ENCODE data around the gene DSG3. TPM values are rescaled to one million over a fixed set of nuclear protein-coding genes. Genes with fewer than 3 reads are reported as not detected.

The DSG3 gene
- total RNA-seq, 1 donor from 2014 or later = not detected

- peaks cover 92% of the 10 kb centered on the region for H3K79me2 ChIP-seq (ENCODE audit: low read depth)
- H3K4me2 ChIP-seq = no peak overlapping the region
- TF ChIP-seq EZH2phosphoT487 (IDR thresholded peaks at IDR 0.05) (no peak), EZH2 (IDR thresholded peaks at IDR 0.05) (no peak), CTCF (IDR thresholded peaks at IDR 0.05) (no peak)
- no peaks in the 10 kb centered on the region for H3K27me3 ChIP-seq
- Mint-ChIP-seq H3K27ac (no peak overlapping the region), H3K36me3 (no peaks in the 10 kb centered on the region), H3K9me3 (no peaks in the 10 kb centered on the region), H3K27me3 (ENCODE audit: insufficient read depth, low read depth) (no peaks in the 10 kb centered on the region), H3K4me1 (no peaks in the 10 kb centered on the region), H3K4me3 (no peak overlapping the region)
- no peak overlapping the region for H3K4me3 ChIP-seq
- H3K9me3 ChIP-seq (ENCODE audit: low read depth) = no peaks in the 10 kb centered on the region
- H2AFZ ChIP-seq (replicated peaks) = no peak overlapping the region
- no peak for DNase-seq (ENCODE audit: low spot score)
- H3K27ac ChIP-seq = no peak overlapping the region
- no peaks in the 10 kb centered on the region for H3K4me1 ChIP-seq
- no peaks in the 10 kb centered on the region for H3K36me3 ChIP-seq
- H3F3A ChIP-seq (ENCODE audit: low read depth) = no peaks in the 10 kb centered on the region
- H4K20me1 ChIP-seq (ENCODE audit: low read depth) = peaks cover 13% of the 10 kb centered on the region
- no peak overlapping the region for H3K9ac ChIP-seq
Measured at GRCh38 chr18:31513189-31513935, 65.8 kb downstream of the DSG3 start.

- TF ChIP-seq CTCF (IDR thresholded peaks at IDR 0.05) (no peak), EZH2phosphoT487 (IDR thresholded peaks at IDR 0.05) (no peak), EZH2 (IDR thresholded peaks at IDR 0.05) (no peak)
- Mint-ChIP-seq H3K27ac (no peak overlapping the region), H3K4me1 (no peaks in the 10 kb centered on the region), H3K27me3 (ENCODE audit: insufficient read depth, low read depth) (no peaks in the 10 kb centered on the region), H3K4me3 (no peak overlapping the region), H3K9me3 (no peaks in the 10 kb centered on the region), H3K36me3 (peaks cover 2% of the 10 kb centered on the region)
- Histone ChIP-seq H3K4me1 (no peaks in the 10 kb centered on the region), H3K79me2 (ENCODE audit: low read depth) (peaks cover 64% of the 10 kb centered on the region), H3K27ac (no peak overlapping the region), H3K9me3 (ENCODE audit: low read depth) (no peaks in the 10 kb centered on the region), H2AFZ (replicated peaks) (no peak overlapping the region), H3K9ac (no peak overlapping the region), H3F3A (ENCODE audit: low read depth) (no peaks in the 10 kb centered on the region), H4K20me1 (ENCODE audit: low read depth) (peaks cover 13% of the 10 kb centered on the region), H3K4me2 (no peak overlapping the region), H3K36me3 (peaks cover 9% of the 10 kb centered on the region), H3K4me3 (no peak overlapping the region), H3K27me3 (no peaks in the 10 kb centered on the region)
- peak; percentile 14 for DNase-seq (ENCODE audit: low spot score)
Measured at GRCh38 chr18:31516437-31516836, 68.9 kb downstream of the DSG3 start.

GRCh38 chr18:31526374-31526773 lies 78.8 kb downstream of the DSG3 start:
- DNase-seq (ENCODE audit: low spot score) = no peak
- H3K27me3 ChIP-seq = no peaks in the 10 kb centered on the region
- Mint-ChIP-seq H3K4me1 (no peaks in the 10 kb centered on the region), H3K9me3 (no peaks in the 10 kb centered on the region), H3K27me3 (ENCODE audit: insufficient read depth, low read depth) (no peaks in the 10 kb centered on the region), H3K36me3 (peaks cover 2% of the 10 kb centered on the region), H3K4me3 (no peak overlapping the region), H3K27ac (no peak overlapping the region)
- H3K4me2 ChIP-seq = no peak overlapping the region
- H3K79me2 ChIP-seq (ENCODE audit: low read depth) = no peaks in the 10 kb centered on the region
- TF ChIP-seq CTCF (IDR thresholded peaks at IDR 0.05) = no peak
- TF ChIP-seq EZH2 (IDR thresholded peaks at IDR 0.05) = no peak
- TF ChIP-seq EZH2phosphoT487 (IDR thresholded peaks at IDR 0.05) = no peak
- no peak overlapping the region for H2AFZ ChIP-seq (replicated peaks)
- H3K9me3 ChIP-seq (ENCODE audit: low read depth) = no peaks in the 10 kb centered on the region
- no peak overlapping the region for H3K9ac ChIP-seq
- H3K27ac ChIP-seq = no peak overlapping the region
- H3K4me1 ChIP-seq = no peaks in the 10 kb centered on the region
- no peaks in the 10 kb centered on the region for H3K36me3 ChIP-seq
- no peaks in the 10 kb centered on the region for H4K20me1 ChIP-seq (ENCODE audit: low read depth)
- no peak overlapping the region for H3K4me3 ChIP-seq
- H3F3A ChIP-seq (ENCODE audit: low read depth) = no peaks in the 10 kb centered on the region

Other genes starting within 250 kb of the DSG3 start
- not detected in 2 replicates for gene DSG1, start 129.6 kb upstream of the DSG3 start, total RNA-seq (ENCODE audit: low replicate concordance)
- not detected in 2 replicates for gene DSG4, start 71.0 kb upstream of the DSG3 start, total RNA-seq (ENCODE audit: low replicate concordance)
- gene DSG2, start 50.4 kb downstream of the DSG3 start, total RNA-seq (ENCODE audit: low replicate concordance) = 50.5 and 65.6 TPM in 2 replicates
- gene TTR, start 144.1 kb downstream of the DSG3 start, total RNA-seq (ENCODE audit: low replicate concordance) = 1.8 TPM in 1 of 2 replicates, not detected in the other
- gene B4GALT6, start 236.8 kb downstream of the DSG3 start, total RNA-seq (ENCODE audit: low replicate concordance) = 11.2 and 16.3 TPM in 2 replicates

Data from neural progenitor cell (in vitro differentiated cells).